Natural killer cell treated with Interleukin-12 subunit alpha and Interleukin-12 subunit beta and Interleukin-15 and Interleukin-18, amount 100 ng/mL, for 72 hours (primary cell): ENCODE measurements around the gene NEBL. TPM values are rescaled to one million over a fixed set of nuclear protein-coding genes. Genes with fewer than 3 reads are reported as not detected.

ENCODE experiments used
- ATAC-seq, 2 donors: fragments of 150-1000 bp; cut with Tn5 transposase in 1 of 2; sonication (Bioruptor Pico), chemical (Tn5 transposase) in 1 of 2; 2 replicates each; pipeline ENCODE4 v1.10.0; 2021
- DNase-seq: peaks from one replicate; pipeline ENCODE4 v3.0.0; 2022; ENCODE audit warnings: low spot score
- H3K27ac Mint-ChIP-seq, 2 donors: 1 replicate in 1 of 2; 2 replicates in 1 of 2; pipeline ENCODE4 v1.8.0; 2022; ENCODE audit warnings: mixed read lengths in 2 of 2, mild to moderate bottlenecking in 1 of 2, moderate library complexity in 1 of 2
- H3K27me3 Mint-ChIP-seq, 2 donors: 1 replicate in 1 of 2; 2 replicates in 1 of 2; pipeline ENCODE4 v1.8.0; 2022; ENCODE audit warnings: mixed read lengths in 2 of 2
- H3K36me3 Mint-ChIP-seq: one replicate; pipeline ENCODE4 v1.8.0; 2022; ENCODE audit warnings: mixed read lengths
- H3K4me1 Mint-ChIP-seq, 2 donors: 1 replicate in 1 of 2; 2 replicates in 1 of 2; pipeline ENCODE4 v1.8.0; 2022; ENCODE audit warnings: low read depth in 2 of 2, mixed read lengths in 2 of 2, mild to moderate bottlenecking in 1 of 2
- H3K4me3 Mint-ChIP-seq: one replicate; pipeline ENCODE4 v1.8.0; 2022; ENCODE audit warnings: mixed read lengths
- H3K9me3 Mint-ChIP-seq: 2 replicates; pipeline ENCODE4 v1.8.0; 2022; ENCODE audit warnings: mixed read lengths
- total RNA-seq, 2 donors: library from RNA; stranded (reverse); gene quantifications; one replicate each; pipeline ENCODE4 v1.2.3, GENCODE V29; 2022

Gene NEBL
- total RNA-seq, 2 donors from 2014 or later, result not detected

GRCh38 chr10:20822825-20823224 lies 74.3 kb downstream of the NEBL start:
- H3K27ac Mint-ChIP-seq, result no peak overlapping the region
- no peak overlapping the region for H3K4me3 Mint-ChIP-seq
- H3K9me3 Mint-ChIP-seq, result no peaks in the 10 kb centered on the region
- H3K4me1 Mint-ChIP-seq, result no peaks in the 10 kb centered on the region
- H3K27me3 Mint-ChIP-seq, result peaks cover 20 to 22% of the 10 kb centered on the region in 2 donors
- no peaks in the 10 kb centered on the region for H3K36me3 Mint-ChIP-seq
- no peak for DNase-seq
- ATAC-seq, result no peak

- no peak for DNase-seq
- Mint-ChIP-seq H3K27me3 (peaks cover 12 to 14% of the 10 kb centered on the region in 2 donors), H3K36me3 (no peaks in the 10 kb centered on the region), H3K27ac (no peak overlapping the region), H3K9me3 (no peaks in the 10 kb centered on the region), H3K4me3 (no peak overlapping the region), H3K4me1 (no peaks in the 10 kb centered on the region)
- no peak for ATAC-seq
These were observed 79.5 kb downstream of the NEBL start for GRCh38 chr10:20817646-20818045.

- H3K36me3 Mint-ChIP-seq, result no peaks in the 10 kb centered on the region
- no peak overlapping the region for H3K4me3 Mint-ChIP-seq
- peaks cover 12 to 14% of the 10 kb centered on the region in 2 donors for H3K27me3 Mint-ChIP-seq
- ATAC-seq, result no peak
- no peak overlapping the region for H3K27ac Mint-ChIP-seq
- DNase-seq, result no peak
- H3K9me3 Mint-ChIP-seq, result no peaks in the 10 kb centered on the region
- H3K4me1 Mint-ChIP-seq, result no peaks in the 10 kb centered on the region
These were observed 80.0 kb downstream of the NEBL start for GRCh38 chr10:20817116-20817515.

- H3K36me3 Mint-ChIP-seq, result no peaks in the 10 kb centered on the region
- H3K9me3 Mint-ChIP-seq, result no peaks in the 10 kb centered on the region
- H3K27me3 Mint-ChIP-seq, result peaks cover 7 to 12% of the 10 kb centered on the region in 2 donors
- H3K4me3 Mint-ChIP-seq, result no peak overlapping the region
- DNase-seq (no peak), ATAC-seq (no peak)
- H3K27ac Mint-ChIP-seq, result no peak overlapping the region
- no peaks in the 10 kb centered on the region for H3K4me1 Mint-ChIP-seq
These were observed 83.0 kb downstream of the NEBL start for GRCh38 chr10:20814116-20814515.

- H3K27me3 Mint-ChIP-seq, result peaks cover 8 to 16% of the 10 kb centered on the region in 2 donors
- H3K4me3 Mint-ChIP-seq, result no peak overlapping the region
- ATAC-seq, result no peak
- no peaks in the 10 kb centered on the region for H3K9me3 Mint-ChIP-seq
- no peaks in the 10 kb centered on the region for H3K4me1 Mint-ChIP-seq
- H3K27ac Mint-ChIP-seq, result no peak overlapping the region
- H3K36me3 Mint-ChIP-seq, result no peaks in the 10 kb centered on the region
- DNase-seq, result no peak
These were observed 86.0 kb downstream of the NEBL start for GRCh38 chr10:20811131-20811530.

- no peaks in the 10 kb centered on the region for H3K4me1 Mint-ChIP-seq
- ATAC-seq, result no peak
- no peak for DNase-seq
- H3K9me3 Mint-ChIP-seq, result no peaks in the 10 kb centered on the region
- H3K4me3 Mint-ChIP-seq, result no peak overlapping the region
- H3K36me3 Mint-ChIP-seq, result no peaks in the 10 kb centered on the region
- no peak overlapping the region for H3K27ac Mint-ChIP-seq
- H3K27me3 Mint-ChIP-seq, result peaks cover 8 to 18% of the 10 kb centered on the region in 2 donors
These were observed 87.5 kb downstream of the NEBL start for GRCh38 chr10:20809631-20810030.

- ATAC-seq, result no peak
- Mint-ChIP-seq H3K27ac (no peak overlapping the region), H3K4me3 (no peak overlapping the region), H3K4me1 (no peaks in the 10 kb centered on the region), H3K36me3 (no peaks in the 10 kb centered on the region), H3K27me3 (peaks cover 15 to 29% of the 10 kb centered on the region in 2 donors), H3K9me3 (no peaks in the 10 kb centered on the region)
- no peak for DNase-seq
These were observed 90.6 kb downstream of the NEBL start for GRCh38 chr10:20806487-20806886.

- H3K9me3 Mint-ChIP-seq, result no peaks in the 10 kb centered on the region
- H3K27ac Mint-ChIP-seq, result no peak overlapping the region
- DNase-seq (no peak), ATAC-seq (no peak)
- H3K36me3 Mint-ChIP-seq, result no peaks in the 10 kb centered on the region
- no peaks in the 10 kb centered on the region for H3K4me1 Mint-ChIP-seq
- peaks cover 22 to 37% of the 10 kb centered on the region in 2 donors for H3K27me3 Mint-ChIP-seq
- no peak overlapping the region for H3K4me3 Mint-ChIP-seq
These were observed 99.8 kb downstream of the NEBL start for GRCh38 chr10:20797290-20797689.

GRCh38 chr10:20795391-20795790 lies 101.7 kb downstream of the NEBL start:
- H3K27me3 Mint-ChIP-seq, result peaks cover 11 to 34% of the 10 kb centered on the region in 2 donors
- H3K36me3 Mint-ChIP-seq, result no peaks in the 10 kb centered on the region
- no peaks in the 10 kb centered on the region for H3K9me3 Mint-ChIP-seq
- DNase-seq (no peak), ATAC-seq (no peak)
- H3K4me1 Mint-ChIP-seq, result no peaks in the 10 kb centered on the region
- no peak overlapping the region for H3K4me3 Mint-ChIP-seq
- H3K27ac Mint-ChIP-seq, result no peak overlapping the region

GRCh38 chr10:20785174-20785573 lies 111.9 kb downstream of the NEBL start:
- Mint-ChIP-seq H3K27me3 (peaks cover 6 to 18% of the 10 kb centered on the region in 2 donors), H3K9me3 (no peaks in the 10 kb centered on the region), H3K4me3 (no peak overlapping the region), H3K27ac (no peak overlapping the region), H3K36me3 (no peaks in the 10 kb centered on the region), H3K4me1 (no peaks in the 10 kb centered on the region)
- ATAC-seq (no peak), DNase-seq (no peak)

- no peaks in the 10 kb centered on the region for H3K36me3 Mint-ChIP-seq
- no peak overlapping the region for H3K27ac Mint-ChIP-seq
- DNase-seq, result no peak
These were observed 118.9 kb downstream of the NEBL start for GRCh38 chr10:20778008-20778757.

GRCh38 chr10:20776384-20777118 lies 120.6 kb downstream of the NEBL start:
- ATAC-seq (no peak), DNase-seq (no peak)
- Mint-ChIP-seq H3K4me3 (no peak overlapping the region), H3K9me3 (no peaks in the 10 kb centered on the region), H3K36me3 (no peaks in the 10 kb centered on the region), H3K27ac (no peak overlapping the region), H3K27me3 (peaks cover under 1 to 18% of the 10 kb centered on the region in 2 donors), H3K4me1 (no peaks in the 10 kb centered on the region)

More at GRCh38 chr10:20778008-20778757, 118.9 kb downstream of the NEBL start:
- Mint-ChIP-seq H3K9me3 (no peaks in the 10 kb centered on the region), H3K27me3 (peaks cover 6 to 23% of the 10 kb centered on the region in 2 donors), H3K4me1 (no peaks in the 10 kb centered on the region), H3K4me3 (no peak overlapping the region)
- no peak for ATAC-seq

- Mint-ChIP-seq H3K9me3 (no peaks in the 10 kb centered on the region), H3K27ac (peak overlapping the region in 1 of 2 donors; percentile 34), H3K36me3 (no peaks in the 10 kb centered on the region), H3K4me3 (no peak overlapping the region), H3K4me1 (peaks cover 0 to 25% of the 10 kb centered on the region in 2 donors), H3K27me3 (peaks cover 0 to 10% of the 10 kb centered on the region in 2 donors)
- no peak for DNase-seq
- no peak for ATAC-seq
These were observed 126.1 kb downstream of the NEBL start for GRCh38 chr10:20771051-20771450.

- ATAC-seq, result no peak
These were observed 127.6 kb downstream of the NEBL start for GRCh38 chr10:20769481-20769880.

More at GRCh38 chr10:20769481-20769880, 127.6 kb downstream of the NEBL start:
- H3K27ac Mint-ChIP-seq, result peak overlapping the region in 1 of 2 donors; percentile 26
- peaks cover 0 to 10% of the 10 kb centered on the region in 2 donors for H3K27me3 Mint-ChIP-seq
- H3K36me3 Mint-ChIP-seq, result no peaks in the 10 kb centered on the region
- no peak for DNase-seq
- no peaks in the 10 kb centered on the region for H3K9me3 Mint-ChIP-seq
- H3K4me3 Mint-ChIP-seq, result no peak overlapping the region
- H3K4me1 Mint-ChIP-seq, result peaks cover 0 to 25% of the 10 kb centered on the region in 2 donors
